GM23338 (cell line): ENCODE measurements around the gene SFSWAP. TPM values are rescaled to one million over a fixed set of nuclear protein-coding genes. Genes with fewer than 3 reads are reported as not detected.
"Not testable (repeated sequence)": the region's sequence is repeated elsewhere in the genome, so short reads cannot be mapped to it uniquely, and the experiment has no call there.

Experiments used
- ATAC-seq: fragments of 200-7000 bp; cut with Tn5 transposase; 3 replicates; pipeline ENCODE4 v1.9.1; 2020
- DNase-seq: peaks from one replicate; pipeline ENCODE4 v3.0.0-alpha.2; 2015; ENCODE audit warnings: low spot score
- H2AFZ ChIP-seq: fragments of 200-600 bp; sonication (generic); 2 replicates; pipeline ENCODE4 v1.8.0; 2016; ENCODE audit warnings: antibody characterized with exemption, mild to moderate bottlenecking, moderate library complexity
- H3F3A ChIP-seq: fragments of 200-600 bp; sonication (generic); replicated peaks from 2 replicates; pipeline ENCODE4 v1.8.0; 2017; ENCODE audit warnings: antibody characterized with exemption, mixed run types, low read depth
- H3K27ac ChIP-seq: fragments of 200-600 bp; sonication (generic); 2 replicates; pipeline ENCODE4 v1.6.1; 2016; ENCODE audit warnings: low read depth
- H3K27me3 ChIP-seq: fragments of 200-600 bp; sonication (generic); 2 replicates; pipeline ENCODE4 v1.8.0; 2016; ENCODE audit warnings: mild to moderate bottlenecking, mixed run types, moderate library complexity; ENCODE audit not compliant: insufficient read depth
- H3K36me3 ChIP-seq: fragments of 200-600 bp; sonication (generic); 2 replicates; pipeline ENCODE4 v1.8.0; 2016; ENCODE audit warnings: mild to moderate bottlenecking; ENCODE audit not compliant: insufficient read depth
- H3K4me1 ChIP-seq: fragments of 200-600 bp; sonication (generic); 2 replicates; pipeline ENCODE4 v1.8.0; 2016; ENCODE audit warnings: mild to moderate bottlenecking, moderate library complexity; ENCODE audit not compliant: insufficient read depth
- H3K4me2 ChIP-seq: fragments of 200-600 bp; sonication (generic); 2 replicates; pipeline ENCODE4 v1.7.1; 2017; ENCODE audit warnings: mixed run types
- H3K4me3 ChIP-seq: fragments of 200-600 bp; sonication (generic); 2 replicates; pipeline ENCODE4 v1.6.1; 2016; ENCODE audit warnings: mixed run types
- H3K79me2 ChIP-seq: fragments of 200-600 bp; sonication (generic); replicated peaks from 2 replicates; pipeline ENCODE4 v1.8.0; 2017; ENCODE audit warnings: mild to moderate bottlenecking; ENCODE audit not compliant: insufficient read depth
- H3K9me2 ChIP-seq: fragments of 200-600 bp; sonication (generic); 2 replicates; pipeline ENCODE4 v1.8.0; 2017; ENCODE audit not compliant: insufficient read depth
- H4K20me1 ChIP-seq: fragments of 200-600 bp; sonication (generic); replicated peaks from 2 replicates; pipeline ENCODE4 v1.8.0; 2017; ENCODE audit warnings: mild to moderate bottlenecking; ENCODE audit not compliant: insufficient read depth
- H3K27ac Mint-ChIP-seq: 2 replicates; pipeline ENCODE4 v1.8.0; 2020; ENCODE audit warnings: inconsistent platforms, mild to moderate bottlenecking, moderate library complexity, mixed read lengths
- H3K27me3 Mint-ChIP-seq: 3 replicates; pipeline ENCODE4 v1.8.0; 2022; ENCODE audit warnings: low read depth, mild to moderate bottlenecking, moderate library complexity, mixed read lengths, inconsistent platforms; ENCODE audit not compliant: insufficient read depth, poor library complexity
- H3K36me3 Mint-ChIP-seq: 3 replicates; pipeline ENCODE4 v1.8.0; 2021; ENCODE audit warnings: low read depth, mild to moderate bottlenecking, inconsistent platforms, moderate library complexity, mixed read lengths
- H3K4me1 Mint-ChIP-seq: 3 replicates; pipeline ENCODE4 v1.8.0; 2020; ENCODE audit warnings: mild to moderate bottlenecking, inconsistent platforms, mixed read lengths
- H3K4me3 Mint-ChIP-seq: 3 replicates; pipeline ENCODE4 v1.8.0; 2021; ENCODE audit warnings: moderate library complexity, mild to moderate bottlenecking, inconsistent platforms, mixed read lengths
- H3K9me3 Mint-ChIP-seq: 3 replicates; pipeline ENCODE4 v1.8.0; 2020; ENCODE audit warnings: moderate library complexity, mild to moderate bottlenecking, inconsistent platforms, mixed read lengths
- CREB1 ChIP-seq: fragments of 250-450 bp; sonication (Bioruptor Pico); IDR thresholded peaks from 2 replicates; pipeline ENCODE4 v1.5.0; 2020; ENCODE audit warnings: low read depth, mild to moderate bottlenecking, moderate library complexity
- EZH2 ChIP-seq: fragments of 200-600 bp; sonication (generic); IDR thresholded peaks from one replicate; pipeline ENCODE4 v1.8.0; 2017; ENCODE audit warnings: antibody characterized with exemption, mild to moderate bottlenecking, low read depth; ENCODE audit not compliant: unreplicated experiment
- EZH2phosphoT487 ChIP-seq: fragments of 200-600 bp; sonication (generic); IDR thresholded peaks from one replicate; pipeline ENCODE4 v1.8.1; 2018; ENCODE audit warnings: antibody characterized with exemption; ENCODE audit not compliant: unreplicated experiment
- JUNB ChIP-seq: IDR thresholded peaks from one replicate; pipeline ENCODE4 v1.6.1; 2016; ENCODE audit warnings: antibody characterized with exemption; ENCODE audit not compliant: unreplicated experiment
- NANOG ChIP-seq: IDR thresholded peaks from 2 replicates; pipeline ENCODE4 v1.6.1; 2016; ENCODE audit warnings: antibody characterized with exemption, borderline replicate concordance
- POLR2AphosphoS5 ChIP-seq: IDR thresholded peaks from 2 replicates; pipeline ENCODE4 v1.6.1; 2016; ENCODE audit warnings: antibody characterized with exemption, low read depth
- STAT1 ChIP-seq: IDR thresholded peaks from one replicate; pipeline ENCODE4 v1.6.1; 2016; ENCODE audit warnings: antibody characterized with exemption; ENCODE audit not compliant: unreplicated experiment
- ZNF114 ChIP-seq: fragments of 250-450 bp; sonication (Bioruptor Pico); IDR thresholded peaks from 2 replicates; pipeline ENCODE4 v1.5.0; 2020; ENCODE audit warnings: mild to moderate bottlenecking, moderate library complexity
- ZNF331 ChIP-seq: fragments of 250-450 bp; sonication (Bioruptor Pico); IDR thresholded peaks from 2 replicates; pipeline ENCODE4 v1.5.0; 2020; ENCODE audit warnings: low read depth, mild to moderate bottlenecking, moderate library complexity
- polyA plus RNA-seq: library from polyadenylated mRNA; unstranded; fragments of >200 nt; fragmentation: Nextera tagmentation; extraction: Ambion mirVana; gene quantifications from 2 replicates; pipeline ENCODE4 v1.2.1, GENCODE V29; 2016
- total RNA-seq: library from RNA; depleted of rRNA; stranded (reverse); fragments of >200 nt; shearing (Covaris generic); gene quantifications from 2 replicates; pipeline ENCODE4 v1.2.3, GENCODE V29; 2014
- TF ChIP-seq, protein P1 (sequence below): fragments of 250-450 bp; sonication (Bioruptor Pico); IDR thresholded peaks from 2 replicates; pipeline ENCODE4 v1.5.0; 2020; ENCODE audit warnings: mild to moderate bottlenecking, moderate library complexity
- TF ChIP-seq, protein P2 (sequence below): IDR thresholded peaks from 2 replicates; pipeline ENCODE4 v1.6.1; 2016; ENCODE audit warnings: antibody characterized with exemption

The SFSWAP gene
- total and polyA plus RNA-seq, 2 experiments from 2014 or later = 41.0 to 49.8 TPM

DNA sequence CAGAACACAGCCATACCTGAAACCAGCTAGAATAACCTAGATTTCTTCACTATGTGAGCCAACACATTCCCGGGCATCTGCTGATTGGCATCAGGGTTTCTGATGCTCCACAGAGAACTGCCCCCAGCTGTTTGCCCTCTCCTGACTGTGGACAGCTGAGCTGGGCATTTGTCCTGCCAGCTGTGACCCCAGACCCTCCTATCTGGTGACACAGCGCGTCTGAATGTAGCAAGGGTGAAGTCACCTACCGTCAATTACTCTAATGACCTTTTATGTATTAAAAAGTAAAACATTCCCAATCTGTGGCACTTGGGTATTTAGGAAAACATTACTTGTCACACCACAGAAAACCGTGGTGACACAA, 29.7 kb upstream of the SFSWAP start:
- TF ChIP-seq, protein P1, sequence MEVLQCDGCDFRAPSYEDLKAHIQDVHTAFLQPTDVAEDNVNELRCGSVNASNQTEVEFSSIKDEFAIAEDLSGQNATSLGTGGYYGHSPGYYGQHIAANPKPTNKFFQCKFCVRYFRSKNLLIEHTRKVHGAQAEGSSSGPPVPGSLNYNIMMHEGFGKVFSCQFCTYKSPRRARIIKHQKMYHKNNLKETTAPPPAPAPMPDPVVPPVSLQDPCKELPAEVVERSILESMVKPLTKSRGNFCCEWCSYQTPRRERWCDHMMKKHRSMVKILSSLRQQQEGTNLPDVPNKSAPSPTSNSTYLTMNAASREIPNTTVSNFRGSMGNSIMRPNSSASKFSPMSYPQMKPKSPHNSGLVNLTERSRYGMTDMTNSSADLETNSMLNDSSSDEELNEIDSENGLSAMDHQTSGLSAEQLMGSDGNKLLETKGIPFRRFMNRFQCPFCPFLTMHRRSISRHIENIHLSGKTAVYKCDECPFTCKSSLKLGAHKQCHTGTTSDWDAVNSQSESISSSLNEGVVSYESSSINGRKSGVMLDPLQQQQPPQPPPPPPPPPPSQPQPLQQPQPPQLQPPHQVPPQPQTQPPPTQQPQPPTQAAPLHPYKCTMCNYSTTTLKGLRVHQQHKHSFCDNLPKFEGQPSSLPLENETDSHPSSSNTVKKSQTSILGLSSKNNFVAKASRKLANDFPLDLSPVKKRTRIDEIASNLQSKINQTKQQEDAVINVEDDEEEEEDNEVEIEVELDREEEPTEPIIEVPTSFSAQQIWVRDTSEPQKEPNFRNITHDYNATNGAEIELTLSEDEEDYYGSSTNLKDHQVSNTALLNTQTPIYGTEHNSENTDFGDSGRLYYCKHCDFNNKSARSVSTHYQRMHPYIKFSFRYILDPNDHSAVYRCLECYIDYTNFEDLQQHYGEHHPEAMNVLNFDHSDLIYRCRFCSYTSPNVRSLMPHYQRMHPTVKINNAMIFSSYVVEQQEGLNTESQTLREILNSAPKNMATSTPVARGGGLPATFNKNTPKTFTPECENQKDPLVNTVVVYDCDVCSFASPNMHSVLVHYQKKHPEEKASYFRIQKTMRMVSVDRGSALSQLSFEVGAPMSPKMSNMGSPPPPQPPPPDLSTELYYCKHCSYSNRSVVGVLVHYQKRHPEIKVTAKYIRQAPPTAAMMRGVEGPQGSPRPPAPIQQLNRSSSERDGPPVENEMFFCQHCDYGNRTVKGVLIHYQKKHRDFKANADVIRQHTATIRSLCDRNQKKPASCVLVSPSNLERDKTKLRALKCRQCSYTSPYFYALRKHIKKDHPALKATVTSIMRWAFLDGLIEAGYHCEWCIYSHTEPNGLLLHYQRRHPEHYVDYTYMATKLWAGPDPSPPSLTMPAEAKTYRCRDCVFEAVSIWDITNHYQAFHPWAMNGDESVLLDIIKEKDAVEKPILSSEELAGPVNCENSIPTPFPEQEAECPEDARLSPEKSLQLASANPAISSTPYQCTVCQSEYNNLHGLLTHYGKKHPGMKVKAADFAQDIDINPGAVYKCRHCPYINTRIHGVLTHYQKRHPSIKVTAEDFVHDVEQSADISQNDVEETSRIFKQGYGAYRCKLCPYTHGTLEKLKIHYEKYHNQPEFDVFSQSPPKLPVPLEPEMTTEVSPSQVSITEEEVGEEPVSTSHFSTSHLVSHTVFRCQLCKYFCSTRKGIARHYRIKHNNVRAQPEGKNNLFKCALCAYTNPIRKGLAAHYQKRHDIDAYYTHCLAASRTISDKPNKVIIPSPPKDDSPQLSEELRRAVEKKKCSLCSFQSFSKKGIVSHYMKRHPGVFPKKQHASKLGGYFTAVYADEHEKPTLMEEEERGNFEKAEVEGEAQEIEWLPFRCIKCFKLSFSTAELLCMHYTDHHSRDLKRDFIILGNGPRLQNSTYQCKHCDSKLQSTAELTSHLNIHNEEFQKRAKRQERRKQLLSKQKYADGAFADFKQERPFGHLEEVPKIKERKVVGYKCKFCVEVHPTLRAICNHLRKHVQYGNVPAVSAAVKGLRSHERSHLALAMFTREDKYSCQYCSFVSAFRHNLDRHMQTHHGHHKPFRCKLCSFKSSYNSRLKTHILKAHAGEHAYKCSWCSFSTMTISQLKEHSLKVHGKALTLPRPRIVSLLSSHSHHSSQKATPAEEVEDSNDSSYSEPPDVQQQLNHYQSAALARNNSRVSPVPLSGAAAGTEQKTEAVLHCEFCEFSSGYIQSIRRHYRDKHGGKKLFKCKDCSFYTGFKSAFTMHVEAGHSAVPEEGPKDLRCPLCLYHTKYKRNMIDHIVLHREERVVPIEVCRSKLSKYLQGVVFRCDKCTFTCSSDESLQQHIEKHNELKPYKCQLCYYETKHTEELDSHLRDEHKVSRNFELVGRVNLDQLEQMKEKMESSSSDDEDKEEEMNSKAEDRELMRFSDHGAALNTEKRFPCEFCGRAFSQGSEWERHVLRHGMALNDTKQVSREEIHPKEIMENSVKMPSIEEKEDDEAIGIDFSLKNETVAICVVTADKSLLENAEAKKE (CRISPR knock-in tag) = no peak
- TF ChIP-seq JUNB (no peak), CREB1 (CRISPR knock-in tag) (no peak), ZNF331 (CRISPR knock-in tag) (no peak), EZH2phosphoT487 (no peak), STAT1 (no peak), EZH2 (no peak), NANOG (no peak), ZNF114 (CRISPR knock-in tag) (no peak), POLR2AphosphoS5 (no peak)
- TF ChIP-seq, protein P2, sequence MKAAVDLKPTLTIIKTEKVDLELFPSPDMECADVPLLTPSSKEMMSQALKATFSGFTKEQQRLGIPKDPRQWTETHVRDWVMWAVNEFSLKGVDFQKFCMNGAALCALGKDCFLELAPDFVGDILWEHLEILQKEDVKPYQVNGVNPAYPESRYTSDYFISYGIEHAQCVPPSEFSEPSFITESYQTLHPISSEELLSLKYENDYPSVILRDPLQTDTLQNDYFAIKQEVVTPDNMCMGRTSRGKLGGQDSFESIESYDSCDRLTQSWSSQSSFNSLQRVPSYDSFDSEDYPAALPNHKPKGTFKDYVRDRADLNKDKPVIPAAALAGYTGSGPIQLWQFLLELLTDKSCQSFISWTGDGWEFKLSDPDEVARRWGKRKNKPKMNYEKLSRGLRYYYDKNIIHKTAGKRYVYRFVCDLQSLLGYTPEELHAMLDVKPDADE = no peak
- Histone ChIP-seq H4K20me1 (no peaks in the 10 kb centered on the region), H3K79me2 (no peaks in the 10 kb centered on the region), H2AFZ (no peak overlapping the region), H3K9me2 (no peaks in the 10 kb centered on the region), H3K4me1 (no peaks in the 10 kb centered on the region), H3K36me3 (no peaks in the 10 kb centered on the region), H3K4me3 (no peak overlapping the region), H3K4me2 (no peak overlapping the region), H3K27ac (no peak overlapping the region), H3K27me3 (no peaks in the 10 kb centered on the region), H3F3A (no peaks in the 10 kb centered on the region)
- Mint-ChIP-seq H3K9me3 (no peaks in the 10 kb centered on the region), H3K4me1 (peaks cover 17% of the 10 kb centered on the region), H3K27me3 (peaks cover 14% of the 10 kb centered on the region), H3K27ac (no peak overlapping the region), H3K36me3 (no peaks in the 10 kb centered on the region), H3K4me3 (no peak overlapping the region)
- ATAC-seq (no peak), DNase-seq (no peak)

DNA sequence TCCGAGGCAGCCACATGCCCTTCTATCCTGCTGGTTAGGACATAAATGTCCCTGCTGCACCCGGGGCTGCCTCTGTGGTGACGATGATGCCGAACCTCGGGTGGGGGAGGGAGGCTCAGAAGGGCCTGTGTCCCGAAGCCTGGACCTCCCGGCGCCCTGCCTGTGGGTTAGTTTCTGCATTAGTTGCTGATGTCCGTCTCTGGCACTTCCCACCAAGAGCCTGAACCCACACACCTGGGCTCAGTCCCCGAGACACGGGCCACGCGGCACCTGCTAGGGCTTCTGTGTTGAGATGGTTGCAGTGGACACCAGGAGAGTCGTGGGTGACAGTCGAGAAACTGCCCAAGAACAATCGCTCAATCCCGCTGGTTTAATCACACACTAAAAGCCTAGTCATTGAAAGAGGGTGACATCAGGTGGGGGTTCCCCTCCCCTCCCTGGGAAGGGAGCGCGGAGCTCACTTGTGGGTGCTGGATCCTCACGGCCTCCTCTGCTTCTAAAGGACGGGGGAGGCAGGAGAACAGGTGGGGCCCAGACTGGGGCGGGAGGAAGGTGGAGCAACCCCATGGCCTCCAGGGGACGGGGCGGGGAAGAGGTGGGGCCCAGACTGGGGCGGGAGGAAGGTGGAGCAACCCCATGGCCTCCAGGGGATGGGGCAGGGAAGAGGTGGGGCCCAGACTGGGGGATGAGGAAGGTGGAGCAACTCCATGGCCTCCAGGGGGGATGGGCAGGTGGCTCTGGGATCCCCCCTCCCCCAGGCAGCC, 29.0 kb upstream of the SFSWAP start:
- not testable (repeated sequence) for H3K9me2 ChIP-seq, H3K27ac ChIP-seq, H3K4me3 ChIP-seq, H4K20me1 ChIP-seq, H3F3A ChIP-seq, H3K4me3 Mint-ChIP-seq, H3K9me3 Mint-ChIP-seq, H3K27me3 ChIP-seq, H3K36me3 ChIP-seq, H2AFZ ChIP-seq, H3K4me1 ChIP-seq, H3K27ac Mint-ChIP-seq, H3K79me2 ChIP-seq, H3K36me3 Mint-ChIP-seq
- H3K4me1 Mint-ChIP-seq = peaks cover 17% of the 10 kb centered on the region
- peak; percentile 93 for ATAC-seq
- 0 out of 2 replicates have a peak overlapping the region, but pooled peaks have one; percentile 48 for H3K4me2 ChIP-seq
- peaks cover 14% of the 10 kb centered on the region for H3K27me3 Mint-ChIP-seq
- peak; percentile 82 for DNase-seq
